Measurements from ENCODE around the gene SDK1.

DNA sequence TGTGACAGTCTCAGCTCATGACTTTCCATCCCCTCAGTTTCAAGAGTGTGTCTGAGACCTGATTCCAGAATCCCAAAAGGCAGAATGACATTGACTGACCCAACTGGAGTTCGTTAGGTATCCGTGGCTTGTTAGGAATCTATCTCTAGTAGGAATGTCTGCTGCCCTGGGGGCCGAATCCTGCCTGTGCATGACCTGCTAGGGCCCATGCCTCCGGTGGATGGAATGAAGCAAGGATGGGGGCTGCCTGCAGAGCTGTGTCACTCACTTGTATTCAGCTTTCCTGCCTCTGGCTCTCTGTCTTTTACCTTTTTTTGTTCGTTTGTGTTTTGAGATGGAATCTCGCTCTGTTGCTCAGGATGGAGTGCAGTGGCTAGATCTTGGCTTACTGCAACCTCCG, 129.5 kb downstream of the SDK1 start:
- TF ChIP-seq, protein P1, sequence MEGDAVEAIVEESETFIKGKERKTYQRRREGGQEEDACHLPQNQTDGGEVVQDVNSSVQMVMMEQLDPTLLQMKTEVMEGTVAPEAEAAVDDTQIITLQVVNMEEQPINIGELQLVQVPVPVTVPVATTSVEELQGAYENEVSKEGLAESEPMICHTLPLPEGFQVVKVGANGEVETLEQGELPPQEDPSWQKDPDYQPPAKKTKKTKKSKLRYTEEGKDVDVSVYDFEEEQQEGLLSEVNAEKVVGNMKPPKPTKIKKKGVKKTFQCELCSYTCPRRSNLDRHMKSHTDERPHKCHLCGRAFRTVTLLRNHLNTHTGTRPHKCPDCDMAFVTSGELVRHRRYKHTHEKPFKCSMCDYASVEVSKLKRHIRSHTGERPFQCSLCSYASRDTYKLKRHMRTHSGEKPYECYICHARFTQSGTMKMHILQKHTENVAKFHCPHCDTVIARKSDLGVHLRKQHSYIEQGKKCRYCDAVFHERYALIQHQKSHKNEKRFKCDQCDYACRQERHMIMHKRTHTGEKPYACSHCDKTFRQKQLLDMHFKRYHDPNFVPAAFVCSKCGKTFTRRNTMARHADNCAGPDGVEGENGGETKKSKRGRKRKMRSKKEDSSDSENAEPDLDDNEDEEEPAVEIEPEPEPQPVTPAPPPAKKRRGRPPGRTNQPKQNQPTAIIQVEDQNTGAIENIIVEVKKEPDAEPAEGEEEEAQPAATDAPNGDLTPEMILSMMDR (IDR thresholded peaks at IDR 0.05; ENCODE audit: borderline replicate concordance, extremely low read depth, low read length, poor library complexity, severe bottlenecking): no peak
- no peak for TF ChIP-seq EZH2 (IDR thresholded peaks at IDR 0.05; ENCODE audit: borderline replicate concordance, low read depth, low read length, severe bottlenecking)
